Pancreas (tissue), 10 donors: ENCODE results near the gene PARD3. TPM values are rescaled to one million over a fixed set of nuclear protein-coding genes. Genes with fewer than 3 reads are reported as not detected.
"Not testable (repeated sequence)": the region's sequence is repeated elsewhere in the genome, so short reads cannot be mapped to it uniquely, and the experiment has no call there.

ENCODE experiments used
- ATAC-seq, 4 donors: fragments of 200-7000 bp; cut with Tn5 transposase; one replicate each; pipeline versions ENCODE4 v1.8.0 to v1.9.1; 2020; ENCODE audit warnings: mild to moderate bottlenecking in 4 of 4, moderate library complexity in 4 of 4
- DNase-seq, 6 donors: peaks; one replicate each; pipeline ENCODE4 v3.0.0-alpha.2; 2020
- FAIRE-seq: peaks from 2 replicates; lab custom pipeline; 2012; peaks lifted over from hg19 to GRCh38; lab: Jason Lieb, UNC
- H3K27ac ChIP-seq, 4 donors: fragments of 200-600 bp; sonication (generic); 1 replicate in 3 of 4; 2 replicates in 1 of 4; pipeline versions ENCODE4 v1.5.0 to v1.8.0; 2020
- H3K27me3 ChIP-seq, 4 donors: fragments of 200-600 bp; one replicate each; pipeline ENCODE4 v1.8.0; 2021
- H3K36me3 ChIP-seq, 3 donors: fragments of 200-600 bp; sonication (generic) in 1 of 3; one replicate each; pipeline versions ENCODE4 v1.5.0 to v1.8.0; 2020 to 2021
- H3K4me1 ChIP-seq, 3 donors: fragments of 200-600 bp; one replicate each; pipeline ENCODE4 v1.8.0; 2021
- H3K4me3 ChIP-seq, 4 donors: fragments of 200-600 bp; sonication (generic) in 2 of 4; one replicate each; pipeline versions ENCODE4 v1.5.0 to v1.8.0; 2020 to 2021
- H3K9me3 ChIP-seq, 4 donors: fragments of 200-600 bp; one replicate each; pipeline ENCODE4 v1.8.0; 2021
- WGBS, 2 donors: extraction: QIAGEN DNeasy Blood & Tissue Kit; methylation state at CpG; one replicate each; pipeline ENCODE4 v1.1.7; 2013; 5-methylcytosine and 5-hydroxymethylcytosine counted together
- intact Hi-C, 3 donors: fragments of 100-400 bp; cut with DNase I; formaldehyde crosslinking; loops; one replicate each; pipeline versions ENCODE4 v1.11.1 to v1.14.2; 2022
- polyA plus RNA-seq, 2 donors: library from polyadenylated mRNA; stranded (reverse); fragments of 200-250 nt; gene quantifications; one replicate each; pipeline ENCODE4 v1.2.3, GENCODE V29; 2013
- total RNA-seq, 6 donors: library from RNA; stranded (reverse); fragmentation: NEBNext Ultra II Directional in 4 of 6; extraction: Animal tissue kit (Norgen Biotek cat#: 25700) in 4 of 6; gene quantifications; one replicate each; pipeline versions ENCODE4 v1.2.1 to v1.2.4, GENCODE V29; 2021 to 2023
- TF ChIP-seq, protein P1 (sequence below), 4 donors: fragments of 200-600 bp; sonication (generic) in 3 of 4; IDR thresholded peaks; one replicate each; pipeline versions ENCODE4 v1.5.0 to v1.8.0; 2021; ENCODE audit warnings: antibody characterized with exemption in 4 of 4
- donor health status: healthy with polysubstance abuse.
- donor health status: DM: no; HTN: no; CAD: no; lungs with moderate emphysema.
- donor health status: DM: no; HTN: no; CAD: no.
- donor health status: control.
- donor health status: control.
- donor health status: Bipolar disorder and iron deficiency.
- donor health status: DM: yes; HTN: yes; CAD: no.
- donor health status: DM: no; HTN: no; CAD: no.
- donor health status: DM: no; HTN: no; CAD: no.
- donor health status: DM: yes; HTN: yes; CAD: no.

The PARD3 gene
- total and polyA plus RNA-seq, 8 donors, result 12.8 to 32.3 (median 23.4) TPM

DNA sequence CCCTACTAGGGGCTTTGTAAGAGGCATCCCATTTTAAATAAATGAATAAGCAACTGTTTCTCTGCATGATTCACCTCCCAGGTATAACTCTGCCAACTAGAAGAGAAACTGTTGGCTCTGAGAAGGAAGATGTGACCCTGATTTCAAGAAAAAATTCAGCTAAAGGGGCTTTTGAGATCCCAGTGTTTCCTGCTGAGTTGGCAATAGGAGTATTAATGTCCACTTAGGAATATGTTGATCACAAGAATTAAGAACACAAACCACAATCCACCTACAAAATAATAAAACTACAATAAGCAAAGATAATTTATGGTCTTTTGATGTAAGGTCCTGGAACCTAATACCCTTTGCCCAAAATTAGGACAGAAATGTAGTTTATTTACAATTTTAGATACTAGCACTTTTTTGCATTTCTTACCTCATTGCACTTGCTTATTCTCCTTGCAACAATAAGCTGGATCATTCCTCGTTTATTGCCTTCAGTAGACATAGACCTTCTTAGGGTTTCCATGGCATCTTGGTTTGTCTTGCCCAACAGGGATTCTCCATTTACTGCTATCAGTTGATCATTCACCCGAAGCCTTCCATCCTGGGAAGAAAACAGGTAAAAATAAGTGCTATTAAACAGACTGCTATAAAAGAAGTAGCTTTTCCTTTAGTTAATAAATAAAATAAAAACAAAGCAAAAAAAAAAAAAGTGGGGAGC is 456.2 kb downstream of the PARD3 start:
- no peaks in the 10 kb centered on the region for H3K27me3 ChIP-seq
- peaks cover 0 to 7% (median 0%) of the 10 kb centered on the region in 3 donors for H3K36me3 ChIP-seq
- no peak overlapping the region for H3K4me3 ChIP-seq
- FAIRE-seq, result no peak
- 79 to 92% methylated on average over 2 of the region's 2 CpGs for WGBS, 2 donors
- no peak for ATAC-seq
- no peaks in the 10 kb centered on the region for H3K9me3 ChIP-seq
- H3K4me1 ChIP-seq, result no peaks in the 10 kb centered on the region
- no peak overlapping the region for H3K27ac ChIP-seq
- no peak for DNase-seq
- intact Hi-C loops, result no loop called here
- TF ChIP-seq, protein P1, sequence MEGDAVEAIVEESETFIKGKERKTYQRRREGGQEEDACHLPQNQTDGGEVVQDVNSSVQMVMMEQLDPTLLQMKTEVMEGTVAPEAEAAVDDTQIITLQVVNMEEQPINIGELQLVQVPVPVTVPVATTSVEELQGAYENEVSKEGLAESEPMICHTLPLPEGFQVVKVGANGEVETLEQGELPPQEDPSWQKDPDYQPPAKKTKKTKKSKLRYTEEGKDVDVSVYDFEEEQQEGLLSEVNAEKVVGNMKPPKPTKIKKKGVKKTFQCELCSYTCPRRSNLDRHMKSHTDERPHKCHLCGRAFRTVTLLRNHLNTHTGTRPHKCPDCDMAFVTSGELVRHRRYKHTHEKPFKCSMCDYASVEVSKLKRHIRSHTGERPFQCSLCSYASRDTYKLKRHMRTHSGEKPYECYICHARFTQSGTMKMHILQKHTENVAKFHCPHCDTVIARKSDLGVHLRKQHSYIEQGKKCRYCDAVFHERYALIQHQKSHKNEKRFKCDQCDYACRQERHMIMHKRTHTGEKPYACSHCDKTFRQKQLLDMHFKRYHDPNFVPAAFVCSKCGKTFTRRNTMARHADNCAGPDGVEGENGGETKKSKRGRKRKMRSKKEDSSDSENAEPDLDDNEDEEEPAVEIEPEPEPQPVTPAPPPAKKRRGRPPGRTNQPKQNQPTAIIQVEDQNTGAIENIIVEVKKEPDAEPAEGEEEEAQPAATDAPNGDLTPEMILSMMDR (IDR thresholded peaks at IDR 0.05), result no peak

DNA sequence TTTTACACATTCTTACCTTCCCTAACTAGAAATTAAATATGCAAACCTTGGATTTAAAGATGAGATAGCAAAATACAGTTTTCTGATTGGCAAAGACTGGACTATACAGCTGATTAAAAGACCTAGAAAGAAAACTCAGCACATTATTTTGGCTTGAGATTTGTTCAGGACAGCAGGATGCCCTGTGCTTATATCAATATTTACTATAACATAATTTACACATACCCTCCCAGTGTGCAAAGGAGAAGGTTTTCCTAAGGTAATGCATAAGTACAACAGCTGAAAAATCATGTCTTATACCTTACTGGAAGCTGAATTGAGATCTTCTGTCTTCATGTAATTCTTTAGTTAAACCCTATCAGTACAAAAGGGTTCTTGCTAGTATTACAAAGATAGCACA is 458.6 kb downstream of the PARD3 start:
- FAIRE-seq (no peak), ATAC-seq (no peak), DNase-seq (no peak)
- peaks cover 0 to 7% (median 0%) of the 10 kb centered on the region in 3 donors for H3K36me3 ChIP-seq
- H3K27ac ChIP-seq, result no peak overlapping the region
- intact Hi-C loops, result no loop called here
- H3K4me3 ChIP-seq, result no peak overlapping the region
- no peaks in the 10 kb centered on the region for H3K9me3 ChIP-seq
- H3K27me3 ChIP-seq, result no peaks in the 10 kb centered on the region
- no peaks in the 10 kb centered on the region for H3K4me1 ChIP-seq
- TF ChIP-seq, protein P1 (IDR thresholded peaks at IDR 0.05), result no peak

DNA sequence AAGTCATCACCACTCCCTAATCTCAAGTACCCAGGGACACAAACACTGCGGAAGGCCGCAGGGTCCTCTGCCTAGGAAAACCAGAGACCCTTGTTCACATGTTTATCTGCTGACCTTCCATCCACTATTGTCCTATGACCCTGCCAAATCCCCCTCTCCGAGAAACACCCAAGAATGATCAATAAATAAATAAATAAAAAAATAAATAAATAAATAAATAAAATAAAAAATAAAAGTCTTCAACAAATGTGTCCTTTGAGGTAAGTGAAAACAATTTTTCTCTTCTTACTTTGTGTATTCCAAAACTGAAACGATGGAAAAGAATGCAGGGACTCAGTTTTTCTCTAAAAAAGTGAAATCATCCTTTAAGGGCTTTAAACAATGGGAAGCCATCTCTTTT is 461.6 kb downstream of the PARD3 start:
- H3K4me3 ChIP-seq, DNase-seq, H3K27me3 ChIP-seq, ATAC-seq, H3K36me3 ChIP-seq, intact Hi-C loops, H3K4me1 ChIP-seq, H3K27ac ChIP-seq, H3K9me3 ChIP-seq: not testable (repeated sequence)
- 95 to 99% methylated on average over 4 of the region's 4 CpGs for WGBS, 2 donors
- FAIRE-seq, result peak; percentile 23

DNA sequence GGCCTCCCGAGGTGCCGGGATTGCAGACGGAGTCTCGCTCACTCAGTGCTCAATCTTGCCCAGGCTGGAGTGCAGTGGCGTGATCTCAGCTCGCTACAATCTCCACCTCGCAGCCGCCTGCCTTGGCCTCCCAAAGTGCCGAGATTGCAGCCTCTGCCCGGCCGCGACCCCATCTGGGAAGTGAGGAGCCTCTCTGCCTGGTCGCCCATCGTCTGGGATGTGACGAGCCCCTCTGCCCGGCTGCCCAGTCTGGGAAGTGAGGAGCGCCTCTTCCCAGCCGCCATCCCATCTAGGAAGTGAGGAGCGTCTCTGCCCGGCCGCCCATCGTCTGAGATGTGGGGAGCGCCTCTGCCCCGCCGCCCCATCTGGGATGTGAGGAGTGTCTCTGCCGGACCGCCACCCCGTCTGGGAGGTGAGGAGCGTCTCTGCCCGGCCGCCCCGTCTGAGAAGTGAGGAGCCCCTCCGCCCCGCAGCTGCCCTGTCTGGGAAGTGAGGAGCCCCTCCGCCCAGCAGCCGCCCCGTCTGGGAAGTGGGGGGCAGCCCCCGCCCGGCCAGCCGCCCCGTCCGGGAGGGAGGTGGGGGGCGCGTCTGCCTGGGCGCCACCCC is 462.4 kb downstream of the PARD3 start:
- DNase-seq, FAIRE-seq: not testable (repeated sequence)

DNA sequence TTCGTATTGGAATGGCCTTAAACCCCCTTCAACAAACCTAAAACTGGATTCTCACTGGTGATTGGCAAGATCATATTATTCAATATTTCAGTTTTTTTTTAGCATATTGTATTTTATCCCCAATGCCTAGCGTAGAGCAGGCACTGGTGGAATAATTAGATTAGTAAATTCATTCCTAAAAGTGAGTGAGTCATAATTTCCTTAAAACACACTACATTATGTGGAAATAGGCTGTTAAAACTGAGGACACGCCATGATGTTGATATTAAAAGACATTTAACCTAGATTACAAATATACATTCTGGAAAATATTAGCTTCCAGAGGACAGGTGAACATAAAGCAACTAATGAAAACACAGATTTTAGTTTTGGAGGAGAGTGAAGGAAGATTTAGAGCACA is 463.9 kb downstream of the PARD3 start:
- Histone ChIP-seq H3K4me1 (no peaks in the 10 kb centered on the region), H3K27me3 (no peaks in the 10 kb centered on the region), H3K36me3 (no peaks in the 10 kb centered on the region), H3K9me3 (no peaks in the 10 kb centered on the region), H3K27ac (no peak overlapping the region), H3K4me3 (no peak overlapping the region)
- intact Hi-C loops, result no loop called here
- 91 to 97% methylated on average over 3 of the region's 3 CpGs for WGBS, 2 donors
- ATAC-seq, result no peak
- TF ChIP-seq, protein P1 (IDR thresholded peaks at IDR 0.05), result no peak
- DNase-seq, result no peak
- FAIRE-seq, result no peak

More for the DNA sequence above, 462.4 kb downstream of the PARD3 start:
- intact Hi-C loops, H3K27me3 ChIP-seq, H3K9me3 ChIP-seq, ATAC-seq, H3K4me3 ChIP-seq, H3K27ac ChIP-seq, H3K36me3 ChIP-seq, H3K4me1 ChIP-seq: not testable (repeated sequence)
- WGBS, 2 donors, result 94 to 97% methylated on average over 40 to 45 of the region's 45 CpGs

DNA sequence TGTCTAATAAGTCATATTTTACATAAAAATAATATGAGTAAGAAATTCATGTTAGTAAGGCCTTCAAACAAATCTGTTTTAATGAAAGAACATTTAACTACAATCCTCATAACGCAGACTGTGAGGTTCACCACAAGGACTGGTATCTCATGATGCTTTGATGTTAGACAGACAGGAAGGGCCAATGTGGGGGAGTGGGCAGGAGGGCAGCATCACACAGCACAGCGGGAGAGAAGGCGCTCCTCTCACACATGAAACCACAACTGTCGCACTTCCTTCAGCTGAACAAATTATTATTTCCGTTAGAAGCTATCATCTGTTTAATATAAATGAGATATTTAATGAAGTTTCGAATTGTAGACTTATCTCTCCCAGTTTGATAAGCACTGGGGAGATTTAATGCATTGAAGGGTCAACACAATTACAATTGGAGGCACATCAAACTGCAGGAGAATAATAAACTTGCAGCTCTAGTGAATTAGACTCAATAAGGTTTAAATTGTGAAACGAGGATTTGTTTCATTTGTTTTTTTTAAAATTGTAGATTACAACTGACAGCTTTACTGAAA is 466.1 kb downstream of the PARD3 start:
- no peaks in the 10 kb centered on the region for H3K9me3 ChIP-seq
- FAIRE-seq (no peak), ATAC-seq (no peak), DNase-seq (no peak)
- no peaks in the 10 kb centered on the region for H3K4me1 ChIP-seq
- intact Hi-C loops, result no loop called here
- H3K27ac ChIP-seq, result no peak overlapping the region
- WGBS, 2 donors, result 96 to 98% methylated on average over 7 of the region's 7 CpGs
- no peaks in the 10 kb centered on the region for H3K36me3 ChIP-seq
- H3K27me3 ChIP-seq, result no peaks in the 10 kb centered on the region
- H3K4me3 ChIP-seq, result no peak overlapping the region
- TF ChIP-seq, protein P1 (IDR thresholded peaks at IDR 0.05), result no peak
